HG03135 (cell line): ENCODE results near the gene CDKL1.
"Not testable (repeated sequence)": the region's sequence is repeated elsewhere in the genome, so short reads cannot be mapped to it uniquely, and the experiment has no call there.

ENCODE experiments used
- ATAC-seq: cut with Tn5 transposase; IDR thresholded peaks from one replicate; pipeline ENCODE4 v1.9.1; 2021; ENCODE audit warnings: mild to moderate bottlenecking, moderate library complexity; ENCODE audit not compliant: unreplicated experiment

CDKL1 gene

GRCh38 chr14:50335989-50336824, 60.5 kb downstream of the CDKL1 start:
- ATAC-seq, result no peak

- ATAC-seq, result no peak
Measured at GRCh38 chr14:50335389-50335788, 61.3 kb downstream of the CDKL1 start.

- no peak for ATAC-seq
Measured at GRCh38 chr14:50334211-50334610, 62.5 kb downstream of the CDKL1 start.

- ATAC-seq, result no peak
Measured at GRCh38 chr14:50333014-50333509, 63.6 kb downstream of the CDKL1 start.

GRCh38 chr14:50331596-50331995, 65.1 kb downstream of the CDKL1 start:
- no peak for ATAC-seq

GRCh38 chr14:50321009-50321660, 75.5 kb downstream of the CDKL1 start:
- peak; percentile 83 for ATAC-seq

- no peak for ATAC-seq
Measured at GRCh38 chr14:50320283-50320682, 76.4 kb downstream of the CDKL1 start.

GRCh38 chr14:50319721-50320120, 77.0 kb downstream of the CDKL1 start:
- ATAC-seq, result no peak

- ATAC-seq, result no peak
Measured at GRCh38 chr14:50319293-50319692, 77.4 kb downstream of the CDKL1 start.

- no peak for ATAC-seq
Measured at GRCh38 chr14:50318031-50318626, 78.6 kb downstream of the CDKL1 start.

GRCh38 chr14:50314098-50314497, 82.6 kb downstream of the CDKL1 start:
- ATAC-seq, result not testable (repeated sequence)

GRCh38 chr14:50312734-50313054, 84.0 kb downstream of the CDKL1 start:
- ATAC-seq, result peak; percentile 26

GRCh38 chr14:50311972-50312733, 84.5 kb downstream of the CDKL1 start, which contains the start of the genes DMAC2L and L2HGDH:
Gene DMAC2L, plus strand, starts transcription at chr14:50312324. Its CDS starts 9,164 bp downstream, at chr14:50321488.
Gene L2HGDH, minus strand, starts transcription at chr14:50312229. Its CDS starts 79 bp downstream, at chr14:50312150.
- ATAC-seq, result peak; percentile 93

GRCh38 chr14:50311337-50311971, 85.2 kb downstream of the CDKL1 start:
- ATAC-seq, result no peak

GRCh38 chr14:50310445-50310844, 86.2 kb downstream of the CDKL1 start:
- no peak for ATAC-seq

- ATAC-seq, result no peak
Measured at GRCh38 chr14:50308363-50308915, 88.2 kb downstream of the CDKL1 start.

GRCh38 chr14:50303744-50304471, 92.8 kb downstream of the CDKL1 start:
- no peak for ATAC-seq

- ATAC-seq, result no peak
Measured at GRCh38 chr14:50301914-50302313, 94.8 kb downstream of the CDKL1 start.

- no peak for ATAC-seq
Measured at GRCh38 chr14:50299585-50299984, 97.1 kb downstream of the CDKL1 start.
